Activated naive CD4-positive, alpha-beta T cell treated with anti-CD3 and anti-CD28 coated beads, Interleukin-2, amount 10 ng/mL, durations not matched to agents 7 days and 5 days (primary cell): ENCODE data around the gene CCNF.
"Not testable (repeated sequence)": the region's sequence is repeated elsewhere in the genome, so short reads cannot be mapped to it uniquely, and the experiment has no call there.

Experiments used
- CTCF ChIA-PET: fragments of 350-600 bp; sonication (Branson Sonifier 250); formaldehyde crosslinking; loops from one replicate; lab custom pipeline; 2021; ENCODE audit warnings: antibody characterized with exemption; lab: Charles Lee
- DNase-seq: peaks from one replicate; pipeline ENCODE4 v3.0.0-alpha.2; 2020
- H3K27ac Mint-ChIP-seq: one replicate; pipeline ENCODE4 v1.8.0; 2021; ENCODE audit warnings: mild to moderate bottlenecking, moderate library complexity, mixed read lengths
- H3K27me3 Mint-ChIP-seq: one replicate; pipeline ENCODE4 v1.8.0; 2021; ENCODE audit warnings: mild to moderate bottlenecking, mixed read lengths
- H3K36me3 Mint-ChIP-seq: one replicate; pipeline ENCODE4 v1.8.0; 2021; ENCODE audit warnings: mixed read lengths
- H3K4me1 Mint-ChIP-seq: one replicate; pipeline ENCODE4 v1.8.0; 2021; ENCODE audit warnings: mixed read lengths
- H3K4me3 Mint-ChIP-seq: one replicate; pipeline ENCODE4 v1.8.0; 2021; ENCODE audit warnings: mild to moderate bottlenecking, moderate library complexity, mixed read lengths
- H3K9me3 Mint-ChIP-seq: one replicate; pipeline ENCODE4 v1.8.0; 2021; ENCODE audit warnings: mixed read lengths

The CCNF gene

DNA sequence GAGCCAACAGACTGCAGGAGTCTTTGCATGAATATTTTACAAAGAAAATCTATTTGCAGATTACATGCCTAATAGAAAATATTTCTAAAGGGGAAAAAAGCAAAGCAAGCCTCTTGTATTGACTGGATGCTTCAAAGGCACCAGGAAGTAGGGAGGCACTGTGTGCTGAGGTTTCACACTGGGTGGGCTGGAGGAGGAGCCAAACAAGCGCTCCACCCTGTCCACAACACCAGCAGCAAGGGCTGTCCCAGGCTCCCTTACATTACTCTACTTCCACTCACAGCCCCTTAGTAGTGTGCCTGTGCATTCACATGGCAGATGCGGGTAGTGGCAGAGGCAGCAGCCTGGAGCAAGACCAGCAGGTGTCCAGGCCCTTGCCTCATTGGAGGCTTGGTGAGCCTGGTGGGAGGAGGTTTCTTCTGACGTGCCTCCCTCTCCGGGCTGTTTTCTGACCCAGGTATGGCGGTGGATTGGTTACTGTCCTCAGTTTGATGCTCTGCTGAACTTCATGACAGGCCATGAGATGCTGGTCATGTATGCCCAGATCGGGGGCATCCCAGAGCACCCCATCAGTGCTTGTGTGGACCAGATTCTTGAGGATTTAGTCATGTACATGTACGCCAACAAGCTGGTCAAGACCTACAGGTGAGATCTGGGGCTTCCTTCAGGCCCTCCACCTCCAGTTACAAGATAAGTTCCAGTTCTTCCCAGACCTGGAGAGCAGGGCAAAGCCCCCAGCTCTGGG, 7.0 kb upstream of the CCNF start:
- no peaks in the 10 kb centered on the region for H3K9me3 Mint-ChIP-seq
- H3K4me1 Mint-ChIP-seq, result peaks cover 22% of the 10 kb centered on the region
- CTCF ChIA-PET, result interaction anchor here (0.5 to 1.6 kb wide), 5 partner anchors 8 to 79 kb away, joined by 3 to 5 read pairs (median 3); no protein-coding TSS in a partner anchor
- no peak overlapping the region for H3K27ac Mint-ChIP-seq
- H3K4me3 Mint-ChIP-seq, result no peak overlapping the region
- DNase-seq, result peak; percentile 30
- H3K27me3 Mint-ChIP-seq, result peaks cover 28% of the 10 kb centered on the region
- H3K36me3 Mint-ChIP-seq, result no peaks in the 10 kb centered on the region

DNA sequence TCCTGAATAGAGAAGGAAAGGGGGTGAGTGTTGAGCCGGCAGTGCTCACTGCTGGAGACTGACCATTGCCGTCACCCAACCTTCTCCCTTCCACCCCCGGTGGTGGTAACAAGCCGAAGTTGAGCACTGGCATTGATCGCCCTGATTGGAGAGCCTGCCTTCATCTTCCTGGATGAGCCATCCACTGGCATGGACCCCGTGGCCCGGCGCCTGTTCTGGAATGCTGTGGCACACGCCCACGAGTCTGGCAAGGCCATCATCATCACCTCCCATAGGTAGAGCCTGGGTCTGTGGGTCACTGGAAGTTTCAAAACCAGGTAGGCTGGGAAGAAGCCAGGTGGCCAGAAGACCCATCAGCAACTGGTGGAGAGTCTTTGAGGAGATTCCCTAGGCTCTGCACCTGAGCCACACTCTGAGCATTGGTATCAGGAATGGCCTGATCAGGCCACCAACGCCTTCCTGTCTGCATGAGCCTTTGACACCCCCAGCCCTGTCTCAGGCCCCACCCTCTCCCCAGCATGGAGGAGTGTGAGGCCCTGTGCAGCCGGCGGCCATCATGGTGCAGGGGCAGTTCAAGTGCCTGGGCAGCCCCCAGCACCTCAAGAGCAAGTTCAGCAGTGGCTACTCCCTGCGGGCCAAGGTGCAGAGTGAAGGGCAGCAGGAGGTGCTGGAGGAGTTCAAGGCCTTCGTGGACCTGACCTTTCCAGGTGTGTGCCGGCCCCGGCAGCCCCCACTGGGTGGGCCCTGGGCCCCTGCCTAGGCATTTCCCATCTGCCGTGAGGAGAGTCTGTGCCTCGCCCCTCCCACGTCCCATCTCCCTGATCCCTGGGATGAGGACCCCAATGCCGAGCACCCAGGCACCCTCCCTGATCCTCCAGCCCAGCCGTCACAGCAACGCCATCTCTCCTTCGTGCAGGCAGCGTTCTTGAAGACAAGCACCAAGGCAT, 4.9 kb upstream of the CCNF start:
- Mint-ChIP-seq H3K9me3 (no peaks in the 10 kb centered on the region), H3K4me3 (no peak overlapping the region), H3K36me3 (no peaks in the 10 kb centered on the region), H3K4me1 (peaks cover 37% of the 10 kb centered on the region), H3K27ac (no peak overlapping the region), H3K27me3 (peaks cover 27% of the 10 kb centered on the region)
- CTCF ChIA-PET, result interaction anchor here (1.6 kb wide), 2 partner anchors 12 to 77 kb away, joined by 3 to 5 read pairs; no protein-coding TSS in a partner anchor
- DNase-seq, result no peak

DNA sequence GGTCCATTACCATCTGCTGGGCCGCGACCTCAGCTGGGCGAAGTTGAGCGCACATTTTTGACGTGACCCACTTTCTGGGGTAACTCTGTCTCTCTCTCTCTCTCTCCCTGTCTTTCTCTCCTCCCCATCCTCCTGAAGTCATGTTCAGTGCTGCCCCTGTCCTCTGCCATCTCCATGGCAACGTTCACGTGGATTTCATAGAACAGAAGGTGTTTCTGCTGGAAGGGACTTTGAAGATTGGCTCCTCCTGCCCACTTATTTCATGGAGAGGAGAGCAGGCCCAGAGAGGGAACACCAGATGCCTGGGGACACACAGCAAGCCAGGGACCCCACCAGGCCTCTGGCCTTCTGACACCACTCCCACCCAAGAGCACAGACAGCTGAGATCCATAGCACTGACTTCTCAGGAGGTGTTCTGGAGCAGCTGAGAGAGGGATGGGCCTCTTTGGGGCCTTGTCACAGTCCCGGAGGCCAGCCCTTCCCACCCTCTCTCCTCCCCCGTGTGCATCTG, 4.2 kb upstream of the CCNF start:
- no peak overlapping the region for H3K4me3 Mint-ChIP-seq

DNA sequence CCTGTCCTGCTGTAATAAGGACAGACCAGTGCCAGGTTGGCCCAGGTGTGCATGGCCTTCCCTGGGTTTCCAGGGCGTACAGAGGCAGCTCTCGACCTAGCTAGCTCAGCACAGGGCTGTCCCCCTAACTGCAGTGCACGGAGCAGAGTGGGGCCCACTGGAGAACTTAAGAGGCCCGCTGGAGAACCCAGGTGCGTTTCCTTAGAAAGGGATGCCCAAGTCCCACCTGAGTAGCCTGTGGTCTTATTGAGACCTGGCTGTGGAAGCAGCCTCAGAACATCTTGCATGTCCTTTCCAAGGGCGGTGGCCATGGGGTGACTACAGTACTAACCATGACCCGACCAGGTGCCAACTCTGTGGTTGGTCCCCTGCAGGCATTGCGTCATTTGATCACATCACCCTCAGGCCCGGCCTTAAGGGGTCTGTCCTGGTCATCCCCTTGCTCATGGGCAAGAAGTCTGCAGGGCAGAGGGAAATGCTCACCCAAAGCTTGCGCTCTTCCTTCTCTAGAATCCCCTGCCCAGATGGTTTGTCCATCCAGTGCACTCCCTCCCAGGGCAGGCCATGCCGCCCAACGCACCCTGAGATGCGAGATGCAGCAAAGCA, 3.3 kb upstream of the CCNF start:
- DNase-seq, result no peak
- Mint-ChIP-seq H3K27me3 (peaks cover 23% of the 10 kb centered on the region), H3K27ac (no peak overlapping the region), H3K36me3 (peaks cover 10% of the 10 kb centered on the region), H3K9me3 (no peaks in the 10 kb centered on the region), H3K4me1 (peaks cover 48% of the 10 kb centered on the region), H3K4me3 (no peak overlapping the region)
- CTCF ChIA-PET, result no interaction called here

More for the DNA sequence above, 4.2 kb upstream of the CCNF start:
- DNase-seq, result no peak
- CTCF ChIA-PET, result no interaction called here
- peaks cover 2% of the 10 kb centered on the region for H3K36me3 Mint-ChIP-seq
- no peaks in the 10 kb centered on the region for H3K9me3 Mint-ChIP-seq
- H3K27ac Mint-ChIP-seq, result no peak overlapping the region
- peaks cover 27% of the 10 kb centered on the region for H3K27me3 Mint-ChIP-seq
- H3K4me1 Mint-ChIP-seq, result peaks cover 40% of the 10 kb centered on the region

- Mint-ChIP-seq H3K4me1 (peaks cover 45% of the 10 kb centered on the region), H3K36me3 (peaks cover 15% of the 10 kb centered on the region), H3K27me3 (peaks cover 20% of the 10 kb centered on the region), H3K27ac (no peak overlapping the region), H3K4me3 (no peak overlapping the region), H3K9me3 (no peaks in the 10 kb centered on the region)
- CTCF ChIA-PET, result interaction anchor here (0.7 kb wide), 1 partner anchor 60 kb away, joined by 3 read pairs; no protein-coding TSS in a partner anchor
- no peak for DNase-seq
Measured at GRCh38 chr16:2426941-2427361, 2.3 kb upstream of the CCNF start.

DNA sequence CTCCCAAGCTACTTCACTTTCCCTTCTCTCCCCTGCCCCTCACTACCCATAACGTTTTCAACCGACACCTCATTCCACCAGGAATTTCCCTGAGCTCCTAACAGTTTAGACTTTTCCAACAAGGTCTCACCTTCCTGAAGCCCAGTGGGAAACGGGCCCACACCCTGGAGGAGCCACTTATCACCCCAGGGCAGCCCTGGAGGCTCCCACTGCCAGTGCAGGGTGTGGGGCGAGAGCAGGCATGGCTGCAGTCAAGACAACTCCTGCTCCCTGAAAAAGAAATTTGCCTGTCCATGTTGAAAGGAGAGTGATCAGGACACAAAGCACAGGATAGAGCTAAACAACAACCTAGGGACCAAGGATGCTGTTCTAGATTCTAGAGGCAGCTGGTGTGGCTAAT, 1.7 kb upstream of the CCNF start:
- Mint-ChIP-seq H3K27me3 (peaks cover 20% of the 10 kb centered on the region), H3K36me3 (peaks cover 18% of the 10 kb centered on the region), H3K4me1 (peaks cover 42% of the 10 kb centered on the region), H3K27ac (peak overlapping the region; percentile 87), H3K9me3 (no peaks in the 10 kb centered on the region), H3K4me3 (peak overlapping the region; percentile 88)
- DNase-seq, result no peak
- CTCF ChIA-PET, result interaction anchor here (0.7 to 1.5 kb wide), 2 partner anchors 59 to 87 kb away, joined by 3 to 4 read pairs; partner anchors contain the start of gene ABCA3

- H3K36me3 Mint-ChIP-seq, result peaks cover 22% of the 10 kb centered on the region
- H3K9me3 Mint-ChIP-seq, result no peaks in the 10 kb centered on the region
- peaks cover 20% of the 10 kb centered on the region for H3K27me3 Mint-ChIP-seq
- CTCF ChIA-PET, result interaction anchor here (0.6 to 2.0 kb wide), 4 partner anchors 8 to 88 kb away, joined by 3 to 10 read pairs (median 4); partner anchors contain the start of gene ABCA3
- H3K4me3 Mint-ChIP-seq, result peak overlapping the region; percentile 88
- H3K4me1 Mint-ChIP-seq, result peaks cover 42% of the 10 kb centered on the region
- peak overlapping the region; percentile 87 for H3K27ac Mint-ChIP-seq
- DNase-seq, result no peak
Measured at GRCh38 chr16:2428051-2428783, 1.0 kb upstream of the CCNF start.

- CTCF ChIA-PET, result interaction anchor here (0.6 to 2.0 kb wide), 4 partner anchors 9 to 89 kb away, joined by 3 to 10 read pairs (median 4); partner anchors contain the start of gene ABCA3
- DNase-seq, result no peak
- Mint-ChIP-seq H3K4me3 (peak overlapping the region; percentile 88), H3K27me3 (peaks cover 20% of the 10 kb centered on the region), H3K36me3 (peaks cover 26% of the 10 kb centered on the region), H3K9me3 (no peaks in the 10 kb centered on the region), H3K4me1 (peaks cover 43% of the 10 kb centered on the region), H3K27ac (peak overlapping the region; percentile 80)
Measured at GRCh38 chr16:2428784-2429033, 538 bp upstream of the CCNF start.

DNA sequence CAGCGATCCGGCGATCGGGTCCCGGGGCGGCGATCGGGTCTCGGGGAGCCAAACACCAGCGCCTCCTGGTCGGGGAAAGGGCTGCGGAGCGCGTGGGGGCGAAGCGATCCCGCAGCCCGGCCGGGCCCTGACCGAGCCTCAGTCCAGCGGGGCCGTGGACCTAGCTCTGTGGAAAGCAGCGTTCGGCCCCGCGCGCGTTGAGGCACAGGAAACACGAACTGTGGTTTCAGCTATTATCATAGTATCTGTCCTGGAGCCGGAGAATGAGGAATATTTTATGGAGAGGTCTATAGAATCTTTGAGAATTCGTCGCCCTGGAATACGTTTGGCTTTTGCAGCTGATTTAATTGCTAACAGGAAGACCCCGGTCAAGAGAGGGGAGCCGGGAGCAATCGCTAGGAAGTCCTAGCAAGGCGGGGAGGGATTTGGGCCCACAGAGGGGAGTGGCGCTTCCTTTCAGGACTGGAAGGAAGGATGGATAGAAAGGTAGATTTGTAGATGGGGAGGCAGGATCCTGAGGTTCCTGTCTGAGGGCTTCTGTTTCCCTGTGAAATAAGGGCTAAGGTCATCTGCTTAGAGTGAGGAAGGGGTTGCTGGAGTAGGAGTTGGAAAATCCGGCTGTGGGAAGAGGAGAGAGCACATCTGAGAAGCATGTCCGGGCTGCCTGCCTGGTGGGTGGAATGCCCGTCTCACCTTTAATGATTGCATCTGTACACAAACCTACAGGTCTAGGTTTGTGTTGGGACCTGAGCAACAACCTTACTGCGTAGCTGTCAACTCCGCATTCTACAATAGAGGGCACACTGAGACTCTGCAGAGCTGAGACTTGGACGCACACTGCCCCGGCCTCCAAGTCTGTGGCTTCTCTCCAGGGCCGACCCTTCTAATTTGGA, 770 bp downstream of the CCNF start:
- CTCF ChIA-PET, result interaction anchor here (1.0 to 2.0 kb wide), 5 partner anchors 10 to 71 kb away, joined by 3 to 10 read pairs (median 4); no protein-coding TSS in a partner anchor
- Mint-ChIP-seq H3K27ac (peak overlapping the region; percentile 84), H3K4me3 (peak overlapping the region; percentile 94), H3K9me3 (no peaks in the 10 kb centered on the region), H3K36me3 (peaks cover 33% of the 10 kb centered on the region), H3K4me1 (peaks cover 44% of the 10 kb centered on the region), H3K27me3 (peaks cover 14% of the 10 kb centered on the region)
- peak; percentile 44 for DNase-seq

DNA sequence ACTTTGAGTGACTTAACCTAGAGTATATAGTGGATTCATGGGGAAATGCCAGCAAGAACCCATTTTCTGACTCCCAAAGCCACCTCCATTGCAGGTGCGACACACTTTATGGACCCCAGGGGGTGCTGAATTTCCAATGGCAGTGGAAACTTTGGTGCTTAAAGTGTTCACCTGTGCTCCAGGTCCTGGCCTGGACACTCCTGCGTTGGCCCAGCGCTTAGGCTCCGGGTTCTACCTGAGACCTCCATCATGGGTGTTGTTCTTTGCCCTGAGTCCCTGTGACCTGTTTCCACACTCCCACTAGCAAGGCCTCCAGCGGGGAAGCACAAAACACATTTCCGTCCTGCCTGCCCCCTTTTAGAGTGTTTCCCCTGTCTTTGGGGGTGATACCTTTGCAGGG, 3.0 kb downstream of the CCNF start:
- Mint-ChIP-seq H3K27ac (no peak overlapping the region), H3K27me3 (peaks cover 6% of the 10 kb centered on the region), H3K4me1 (peaks cover 48% of the 10 kb centered on the region), H3K9me3 (no peaks in the 10 kb centered on the region), H3K4me3 (no peak overlapping the region), H3K36me3 (peaks cover 51% of the 10 kb centered on the region)
- DNase-seq, result no peak
- CTCF ChIA-PET, result no interaction called here

GRCh38 chr16:2432801-2433505, 3.7 kb downstream of the CCNF start:
- CTCF ChIA-PET, result no interaction called here
- H3K4me1 Mint-ChIP-seq, result peaks cover 42% of the 10 kb centered on the region
- DNase-seq, result no peak
- H3K4me3 Mint-ChIP-seq, result no peak overlapping the region
- H3K36me3 Mint-ChIP-seq, result peaks cover 57% of the 10 kb centered on the region
- no peaks in the 10 kb centered on the region for H3K27me3 Mint-ChIP-seq
- no peaks in the 10 kb centered on the region for H3K9me3 Mint-ChIP-seq
- no peak overlapping the region for H3K27ac Mint-ChIP-seq

DNA sequence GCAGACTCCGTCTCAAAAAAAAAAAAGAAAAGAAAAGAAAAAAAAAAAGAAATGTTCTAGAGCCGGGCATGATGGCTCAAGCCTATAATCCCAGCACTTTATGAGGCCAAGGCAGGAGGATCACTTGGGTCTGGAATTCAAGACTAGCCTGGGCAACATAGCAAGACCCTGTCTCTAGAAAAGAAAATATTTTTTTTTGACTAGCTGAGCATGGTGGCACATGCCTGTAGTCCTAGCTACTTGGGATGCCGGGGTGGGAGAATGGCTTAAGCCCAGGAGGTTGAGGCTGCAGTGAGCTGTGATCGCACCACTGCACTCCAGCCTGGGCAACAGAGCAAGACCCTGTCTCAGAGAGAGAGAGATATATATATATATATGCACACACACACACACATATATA, 6.0 kb downstream of the CCNF start:
- H3K27ac Mint-ChIP-seq, CTCF ChIA-PET, DNase-seq, H3K9me3 Mint-ChIP-seq, H3K27me3 Mint-ChIP-seq, H3K4me3 Mint-ChIP-seq: not testable (repeated sequence)
- H3K36me3 Mint-ChIP-seq, result peaks cover 70% of the 10 kb centered on the region
- H3K4me1 Mint-ChIP-seq, result peaks cover 48% of the 10 kb centered on the region
